ENCODE measurements around the gene NMNAT2. TPM values are rescaled to one million over a fixed set of nuclear protein-coding genes. Genes with fewer than 3 reads are reported as not detected.

Gene NMNAT2
- total and polyA plus RNA-seq, 10 of the 15 experiments (the other 5 are each of a cell fraction or from before 2014, with no cell fraction given): 0.02 to 2.0 (median 0.60) TPM

DNA sequence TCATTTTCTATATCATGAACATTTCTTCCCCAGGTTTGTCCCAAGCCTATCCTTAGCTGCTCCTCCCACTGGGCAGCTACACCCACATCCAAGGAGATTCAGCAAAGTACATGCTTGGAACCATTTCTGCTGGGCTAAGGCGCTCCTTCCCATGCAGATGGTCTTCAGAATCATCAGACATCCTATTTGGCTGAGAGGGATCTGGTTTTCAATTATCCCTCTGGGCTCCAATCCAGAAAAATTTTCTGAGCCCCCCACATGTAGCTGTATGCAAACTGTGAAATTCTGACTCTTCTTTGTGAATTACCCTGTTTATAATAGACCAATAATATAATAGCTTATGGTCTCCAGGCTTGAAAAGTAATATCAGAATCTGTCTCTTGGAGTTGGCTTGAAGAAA is 132.9 kb downstream of the NMNAT2 start (continued):
- TF ChIP-seq, protein P1, sequence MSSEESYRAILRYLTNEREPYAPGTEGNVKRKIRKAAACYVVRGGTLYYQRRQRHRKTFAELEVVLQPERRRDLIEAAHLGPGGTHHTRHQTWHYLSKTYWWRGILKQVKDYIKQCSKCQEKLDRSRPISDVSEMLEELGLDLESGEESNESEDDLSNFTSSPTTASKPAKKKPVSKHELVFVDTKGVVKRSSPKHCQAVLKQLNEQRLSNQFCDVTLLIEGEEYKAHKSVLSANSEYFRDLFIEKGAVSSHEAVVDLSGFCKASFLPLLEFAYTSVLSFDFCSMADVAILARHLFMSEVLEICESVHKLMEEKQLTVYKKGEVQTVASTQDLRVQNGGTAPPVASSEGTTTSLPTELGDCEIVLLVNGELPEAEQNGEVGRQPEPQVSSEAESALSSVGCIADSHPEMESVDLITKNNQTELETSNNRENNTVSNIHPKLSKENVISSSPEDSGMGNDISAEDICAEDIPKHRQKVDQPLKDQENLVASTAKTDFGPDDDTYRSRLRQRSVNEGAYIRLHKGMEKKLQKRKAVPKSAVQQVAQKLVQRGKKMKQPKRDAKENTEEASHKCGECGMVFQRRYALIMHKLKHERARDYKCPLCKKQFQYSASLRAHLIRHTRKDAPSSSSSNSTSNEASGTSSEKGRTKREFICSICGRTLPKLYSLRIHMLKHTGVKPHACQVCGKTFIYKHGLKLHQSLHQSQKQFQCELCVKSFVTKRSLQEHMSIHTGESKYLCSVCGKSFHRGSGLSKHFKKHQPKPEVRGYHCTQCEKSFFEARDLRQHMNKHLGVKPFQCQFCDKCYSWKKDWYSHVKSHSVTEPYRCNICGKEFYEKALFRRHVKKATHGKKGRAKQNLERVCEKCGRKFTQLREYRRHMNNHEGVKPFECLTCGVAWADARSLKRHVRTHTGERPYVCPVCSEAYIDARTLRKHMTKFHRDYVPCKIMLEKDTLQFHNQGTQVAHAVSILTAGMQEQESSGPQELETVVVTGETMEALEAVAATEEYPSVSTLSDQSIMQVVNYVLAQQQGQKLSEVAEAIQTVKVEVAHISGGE (CRISPR knock-in tag; IDR thresholded peaks at IDR 0.05): no peak
- no peak for TF ChIP-seq STAT1 (conservative IDR thresholded peaks at IDR 0.05)
- TF ChIP-seq, protein P2, sequence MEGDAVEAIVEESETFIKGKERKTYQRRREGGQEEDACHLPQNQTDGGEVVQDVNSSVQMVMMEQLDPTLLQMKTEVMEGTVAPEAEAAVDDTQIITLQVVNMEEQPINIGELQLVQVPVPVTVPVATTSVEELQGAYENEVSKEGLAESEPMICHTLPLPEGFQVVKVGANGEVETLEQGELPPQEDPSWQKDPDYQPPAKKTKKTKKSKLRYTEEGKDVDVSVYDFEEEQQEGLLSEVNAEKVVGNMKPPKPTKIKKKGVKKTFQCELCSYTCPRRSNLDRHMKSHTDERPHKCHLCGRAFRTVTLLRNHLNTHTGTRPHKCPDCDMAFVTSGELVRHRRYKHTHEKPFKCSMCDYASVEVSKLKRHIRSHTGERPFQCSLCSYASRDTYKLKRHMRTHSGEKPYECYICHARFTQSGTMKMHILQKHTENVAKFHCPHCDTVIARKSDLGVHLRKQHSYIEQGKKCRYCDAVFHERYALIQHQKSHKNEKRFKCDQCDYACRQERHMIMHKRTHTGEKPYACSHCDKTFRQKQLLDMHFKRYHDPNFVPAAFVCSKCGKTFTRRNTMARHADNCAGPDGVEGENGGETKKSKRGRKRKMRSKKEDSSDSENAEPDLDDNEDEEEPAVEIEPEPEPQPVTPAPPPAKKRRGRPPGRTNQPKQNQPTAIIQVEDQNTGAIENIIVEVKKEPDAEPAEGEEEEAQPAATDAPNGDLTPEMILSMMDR (IDR thresholded peaks at IDR 0.05 in 2 of 3, conservative IDR thresholded peaks at IDR 0.05 in 1 of 3; ENCODE audit: control insufficient read depth in 2 of 3, extremely low read depth in 1 of 3, insufficient read depth in 1 of 3, low read depth in 3 of 3, low read length in 3 of 3): no peak
- TF ChIP-seq, protein P3, sequence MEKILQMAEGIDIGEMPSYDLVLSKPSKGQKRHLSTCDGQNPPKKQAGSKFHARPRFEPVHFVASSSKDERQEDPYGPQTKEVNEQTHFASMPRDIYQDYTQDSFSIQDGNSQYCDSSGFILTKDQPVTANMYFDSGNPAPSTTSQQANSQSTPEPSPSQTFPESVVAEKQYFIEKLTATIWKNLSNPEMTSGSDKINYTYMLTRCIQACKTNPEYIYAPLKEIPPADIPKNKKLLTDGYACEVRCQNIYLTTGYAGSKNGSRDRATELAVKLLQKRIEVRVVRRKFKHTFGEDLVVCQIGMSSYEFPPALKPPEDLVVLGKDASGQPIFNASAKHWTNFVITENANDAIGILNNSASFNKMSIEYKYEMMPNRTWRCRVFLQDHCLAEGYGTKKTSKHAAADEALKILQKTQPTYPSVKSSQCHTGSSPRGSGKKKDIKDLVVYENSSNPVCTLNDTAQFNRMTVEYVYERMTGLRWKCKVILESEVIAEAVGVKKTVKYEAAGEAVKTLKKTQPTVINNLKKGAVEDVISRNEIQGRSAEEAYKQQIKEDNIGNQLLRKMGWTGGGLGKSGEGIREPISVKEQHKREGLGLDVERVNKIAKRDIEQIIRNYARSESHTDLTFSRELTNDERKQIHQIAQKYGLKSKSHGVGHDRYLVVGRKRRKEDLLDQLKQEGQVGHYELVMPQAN (conservative IDR thresholded peaks at IDR 0.05): no peak

All from GM12878 (cell line).